NCI-H2107 treated with DMSO at 0.1 percent for 48 hours (cell line): Measurements from ENCODE around the gene RANBP17.
A peak's percentile ranks its signal among the peaks of the same experiment; 100 is the strongest.
"Not testable (repeated sequence)": the region's sequence is repeated elsewhere in the genome, so short reads cannot be mapped to it uniquely, and the experiment has no call there.

Source experiments
- DNase-seq: peaks from one replicate; lab custom pipeline; 2025; ENCODE audit not compliant: unreplicated experiment; lab: John Stamatoyannopoulos, UW

The RANBP17 gene

DNA sequence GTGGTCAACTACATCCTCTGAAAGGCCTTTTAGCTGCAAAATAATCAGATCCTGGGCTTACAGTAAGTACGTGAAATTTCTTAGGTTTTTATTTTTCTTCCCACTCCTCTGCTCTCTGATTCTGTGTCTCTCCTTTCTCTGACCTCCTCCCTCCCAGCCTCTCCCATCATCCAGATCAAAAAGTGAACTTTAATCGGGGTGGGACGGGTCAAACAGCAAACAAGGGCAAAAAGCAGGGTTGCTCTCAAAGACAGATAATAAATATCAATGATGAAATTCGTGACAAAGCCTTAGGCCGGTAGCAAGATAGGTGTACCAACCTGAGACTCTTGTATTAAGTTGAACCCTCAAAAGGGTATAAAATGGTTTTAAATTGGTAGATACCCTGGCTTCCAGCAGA lies 76.1 kb downstream of the RANBP17 start:
- no peak for DNase-seq

DNA sequence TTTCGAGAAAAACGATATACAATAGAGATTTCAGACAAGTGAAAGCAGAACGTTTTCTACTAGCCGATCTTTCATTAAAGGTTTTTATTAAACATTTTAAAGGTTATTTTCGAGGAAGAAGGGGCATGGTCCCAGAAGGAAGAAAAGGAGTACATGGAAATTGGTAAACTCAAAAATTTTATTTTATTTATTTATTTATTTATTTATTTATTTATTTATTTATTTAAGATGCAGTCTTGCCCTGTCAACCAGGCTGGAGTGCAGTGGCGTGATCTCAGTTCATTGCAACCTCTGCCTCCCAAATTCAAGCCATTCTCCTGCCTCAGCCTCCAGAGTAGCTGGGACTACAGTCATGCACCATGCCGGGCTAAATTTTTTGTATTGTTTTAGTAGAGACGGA lies 77.4 kb downstream of the RANBP17 start:
- no peak for DNase-seq

DNA sequence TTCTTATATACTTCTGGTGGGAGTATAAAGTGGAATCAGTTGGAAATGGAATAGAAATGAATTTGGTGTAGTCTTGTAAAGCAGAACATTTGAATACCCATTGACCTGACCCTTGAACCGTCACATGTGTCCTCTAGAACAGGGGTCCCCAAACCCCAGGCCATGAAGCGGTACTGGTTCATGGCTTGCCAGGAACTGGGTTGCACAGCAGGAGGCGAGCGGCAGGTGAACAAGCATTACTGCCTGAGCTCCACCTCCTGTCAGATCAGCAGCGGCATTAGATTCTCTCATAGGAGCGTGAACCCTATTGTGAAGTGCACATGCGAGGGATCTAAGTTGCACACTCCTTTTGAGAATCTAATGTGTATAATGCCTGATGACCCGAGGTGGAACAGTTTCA lies 80.0 kb downstream of the RANBP17 start:
- DNase-seq: no peak

DNA sequence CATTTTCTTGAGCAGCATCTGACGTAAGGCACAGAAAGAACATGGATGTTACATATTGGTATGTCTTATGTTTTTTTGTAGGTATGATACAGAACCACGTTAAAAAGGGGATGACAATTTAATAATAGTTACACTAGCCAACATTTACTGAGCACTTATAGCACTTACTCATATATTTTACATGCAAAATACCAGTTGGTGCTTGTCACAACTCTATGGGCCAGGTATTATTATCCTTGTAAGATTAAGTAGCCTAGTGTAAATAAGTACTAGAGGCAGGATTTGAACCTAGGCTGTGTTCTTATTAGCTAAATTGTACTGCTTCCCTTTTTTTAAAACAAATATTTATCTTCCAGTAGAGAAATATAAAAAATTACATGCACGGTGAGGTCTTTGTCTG lies 83.5 kb downstream of the RANBP17 start:
- no peak for DNase-seq

DNA sequence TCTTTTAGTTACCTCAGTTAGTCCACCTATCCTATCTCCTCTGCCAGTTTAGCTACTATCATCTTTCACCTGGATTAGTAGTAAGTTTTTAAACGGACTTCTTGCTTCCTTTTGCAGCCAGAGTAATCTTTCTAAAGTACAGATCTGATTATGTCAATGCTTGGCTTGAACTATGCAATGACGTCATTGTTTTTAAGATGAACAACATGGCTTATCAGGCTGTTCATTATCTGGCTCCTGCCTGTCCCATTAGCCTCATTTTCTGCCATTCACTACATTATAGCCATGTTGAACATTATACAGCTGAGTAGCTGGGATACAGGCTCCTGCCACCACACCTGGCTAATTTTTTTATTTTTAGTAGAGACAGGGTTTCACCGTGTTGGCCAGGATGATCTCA lies 98.7 kb downstream of the RANBP17 start:
- DNase-seq: no peak

DNA sequence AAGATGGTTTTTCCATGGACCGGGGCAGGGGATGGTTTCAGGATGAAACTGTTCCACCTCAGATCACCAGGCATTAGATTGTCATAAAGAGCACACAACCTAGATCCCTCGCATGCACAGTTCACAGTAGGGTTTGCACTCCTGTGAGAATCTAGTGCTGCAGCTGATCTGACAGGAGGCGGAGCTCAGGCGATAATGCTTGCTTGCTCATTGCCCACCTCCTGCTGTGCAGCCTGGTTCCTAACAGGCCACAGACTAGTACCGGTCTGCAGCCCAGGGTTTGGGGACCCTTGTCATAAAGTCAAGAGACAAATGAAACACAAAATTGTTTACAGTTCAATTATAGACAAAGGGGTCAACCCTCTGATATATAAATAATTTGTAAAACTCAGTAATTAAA lies 101.7 kb downstream of the RANBP17 start:
- no peak for DNase-seq

DNA sequence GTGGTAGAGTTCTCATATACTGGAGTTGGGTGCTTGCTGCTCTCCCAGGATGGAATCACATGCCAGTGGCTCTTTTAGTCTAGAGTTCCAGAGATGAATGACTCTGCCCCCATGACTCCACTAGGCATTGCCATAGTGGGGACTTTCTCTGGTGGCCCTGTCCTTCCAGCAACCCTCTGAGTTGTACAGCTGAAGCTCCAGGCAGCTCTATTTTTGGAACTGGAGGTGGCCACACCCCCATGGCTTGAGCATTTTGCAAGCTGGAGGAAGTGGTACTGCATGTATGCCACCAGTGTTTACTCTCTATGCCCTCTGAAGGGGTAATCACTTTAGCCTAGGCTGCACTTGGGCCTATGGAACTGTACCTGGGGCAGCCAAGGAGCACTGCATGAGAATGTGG lies 112.6 kb downstream of the RANBP17 start:
- no peak for DNase-seq

DNA sequence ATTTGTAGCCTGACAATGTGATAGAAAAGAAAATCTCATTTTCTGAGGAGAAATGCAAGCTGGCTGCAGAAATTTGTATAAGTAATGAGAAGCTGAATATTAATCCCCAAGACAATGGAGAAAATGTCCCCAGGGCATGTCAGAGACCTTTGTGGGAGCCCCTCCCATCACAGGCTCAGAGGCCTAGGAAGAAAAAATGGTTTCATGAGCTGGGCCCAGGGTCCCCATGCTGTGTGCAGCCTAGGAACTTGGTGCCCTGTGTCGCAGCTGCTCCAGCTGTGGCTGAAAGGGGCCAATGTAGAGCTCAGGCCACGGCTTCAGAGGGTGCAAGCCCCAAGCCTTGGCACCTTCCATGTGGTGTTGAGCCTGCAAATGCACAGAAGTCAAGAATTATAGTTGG lies 118.4 kb downstream of the RANBP17 start:
- not testable (repeated sequence) for DNase-seq

DNA sequence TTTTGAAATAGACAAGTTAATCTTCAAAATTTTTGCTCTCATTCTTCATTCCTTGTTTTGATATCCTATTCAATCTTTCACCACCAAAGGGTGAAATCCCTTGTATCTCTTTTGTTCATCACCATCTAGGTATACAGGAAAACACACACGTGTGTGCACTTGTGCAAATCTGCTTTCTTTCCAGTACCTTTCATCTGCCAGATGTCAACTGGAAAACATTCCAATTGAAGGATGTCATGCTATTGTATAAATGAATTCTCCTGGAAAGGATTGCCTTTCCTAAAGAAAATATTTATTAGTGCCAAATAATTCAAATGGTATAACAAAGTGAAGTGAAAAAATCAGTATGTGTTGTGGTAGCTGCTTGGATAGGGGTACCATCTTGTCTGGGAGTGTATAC lies 123.7 kb downstream of the RANBP17 start:
- DNase-seq: no peak

DNA sequence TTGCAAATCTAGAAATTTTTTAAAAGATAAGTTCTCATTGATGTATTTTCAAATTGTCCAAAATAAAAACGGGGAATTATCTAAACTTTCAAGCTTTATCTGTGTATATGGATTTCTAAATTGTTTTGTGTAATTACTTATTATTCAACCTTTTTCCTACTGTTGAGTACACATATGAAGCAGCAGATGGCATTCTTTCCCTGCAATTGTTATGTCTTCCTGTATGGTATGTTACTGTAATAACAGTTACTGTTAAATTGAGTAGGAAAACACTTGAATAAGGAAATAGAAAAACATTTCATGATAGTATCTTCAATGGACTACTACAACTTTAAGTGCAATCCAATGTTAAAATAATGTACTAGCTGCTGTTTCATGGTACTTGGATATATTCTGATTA lies 124.8 kb downstream of the RANBP17 start:
- DNase-seq: peak; percentile 0

DNA sequence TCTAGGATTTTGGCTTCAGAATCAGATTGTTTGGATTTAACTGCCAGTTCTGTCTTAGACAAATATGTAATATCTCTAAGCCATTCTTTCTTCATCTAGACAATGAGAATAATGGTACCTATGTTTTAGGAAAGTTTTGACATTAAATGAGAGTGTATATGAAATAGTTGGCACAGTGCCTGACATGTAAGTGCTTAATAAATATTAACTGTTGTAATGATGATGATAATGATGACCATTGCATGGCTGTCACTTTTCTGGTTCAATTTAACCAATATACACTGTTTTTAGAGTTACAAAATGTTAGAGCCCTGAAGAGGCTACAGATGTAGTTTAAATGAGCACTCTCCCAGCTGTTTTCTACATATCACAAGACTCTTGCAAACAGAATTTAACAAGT lies 131.7 kb downstream of the RANBP17 start:
- DNase-seq: no peak

DNA sequence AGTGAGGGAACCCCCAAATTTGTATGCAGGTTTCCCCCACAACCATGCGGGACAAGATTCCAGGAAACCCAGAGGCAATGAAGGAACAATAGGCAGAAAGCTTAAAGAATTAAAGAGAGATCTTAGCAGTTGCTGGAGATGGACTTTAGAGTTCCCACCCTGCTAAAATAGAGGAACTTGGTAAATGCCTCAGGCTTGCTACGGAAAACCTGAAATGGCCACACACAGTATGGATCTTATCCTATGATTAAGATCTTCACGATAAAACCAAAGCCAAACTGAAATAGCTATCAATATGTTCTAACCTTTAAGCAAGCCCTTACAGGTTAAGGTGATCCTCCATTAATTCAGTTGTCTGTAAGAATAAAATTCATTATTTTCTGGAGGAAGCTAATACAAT lies 148.3 kb downstream of the RANBP17 start:
- DNase-seq: no peak

DNA sequence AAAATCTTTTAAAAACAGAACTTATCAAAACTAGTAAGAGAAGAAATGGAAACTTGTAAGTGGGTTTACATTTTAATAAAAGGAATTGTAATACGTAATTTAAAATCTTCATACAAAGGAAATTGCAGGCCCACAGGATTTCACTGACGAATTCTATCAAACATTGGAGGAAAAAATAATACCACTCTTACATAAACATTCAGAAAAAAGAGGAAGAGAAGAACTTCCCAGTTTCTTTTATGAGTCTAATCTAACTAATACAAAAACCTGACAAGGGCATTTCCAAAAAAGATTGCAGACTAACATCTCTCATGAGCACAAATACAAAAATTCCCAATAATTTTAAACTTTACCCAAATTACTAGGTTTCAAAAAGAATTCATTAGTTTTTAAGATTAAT lies 149.0 kb downstream of the RANBP17 start:
- no peak for DNase-seq

DNA sequence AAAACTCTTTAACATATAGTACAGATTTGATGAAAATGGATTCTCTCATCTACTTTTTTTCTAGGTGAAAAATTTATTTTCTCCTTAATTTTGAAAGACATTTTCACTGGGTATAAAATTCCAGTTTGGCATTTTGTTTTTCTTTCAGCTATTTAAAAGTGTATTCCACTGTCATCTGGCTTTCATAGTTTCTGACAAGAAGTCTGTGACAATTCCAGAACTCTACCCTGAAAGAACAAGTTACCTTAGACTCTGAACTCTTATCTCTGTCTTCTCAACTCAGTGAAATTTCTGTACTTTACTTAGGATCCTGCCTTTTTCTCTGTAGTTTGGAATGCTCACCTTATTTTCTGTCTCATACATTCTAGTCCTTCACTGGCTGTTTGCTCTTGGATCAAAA lies 161.7 kb downstream of the RANBP17 start:
- DNase-seq: no peak

DNA sequence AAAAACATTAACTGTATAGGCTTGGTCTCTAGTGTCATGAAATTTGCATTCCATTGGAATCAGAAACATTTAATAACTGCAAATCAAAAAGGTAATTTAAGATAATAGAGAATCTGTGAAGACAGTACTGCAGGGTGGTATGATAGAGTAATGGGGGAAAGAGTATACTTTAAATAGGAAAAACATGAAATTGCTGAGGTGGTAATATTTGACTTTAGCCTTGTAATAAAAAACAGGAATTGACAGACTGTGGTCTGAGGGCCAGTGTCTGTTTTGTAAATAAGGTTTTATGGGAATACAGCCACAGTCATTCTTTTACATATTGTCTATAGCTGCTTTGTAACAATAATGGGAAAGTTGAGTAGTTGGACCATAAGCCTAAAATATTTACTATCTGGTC lies 162.3 kb downstream of the RANBP17 start:
- DNase-seq: no peak

DNA sequence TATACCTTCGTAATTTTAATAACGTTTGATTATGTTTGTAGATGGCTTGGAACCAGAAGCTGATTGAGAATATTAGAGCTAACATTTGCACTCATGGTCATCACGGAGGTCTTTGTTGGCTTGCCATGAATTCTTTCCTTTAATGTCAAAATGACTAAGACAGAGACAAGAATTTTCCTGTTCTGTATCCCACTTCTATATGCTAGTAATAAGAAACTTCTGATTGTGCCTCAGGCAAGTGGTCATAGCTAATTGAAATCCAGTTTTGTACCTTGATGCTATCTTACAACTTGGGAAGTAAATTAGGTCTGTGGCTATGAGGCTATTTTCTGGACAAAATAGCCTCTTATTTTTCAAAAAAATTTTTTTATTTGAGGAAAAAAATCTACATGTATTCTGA lies 167.6 kb downstream of the RANBP17 start:
- DNase-seq: no peak

DNA sequence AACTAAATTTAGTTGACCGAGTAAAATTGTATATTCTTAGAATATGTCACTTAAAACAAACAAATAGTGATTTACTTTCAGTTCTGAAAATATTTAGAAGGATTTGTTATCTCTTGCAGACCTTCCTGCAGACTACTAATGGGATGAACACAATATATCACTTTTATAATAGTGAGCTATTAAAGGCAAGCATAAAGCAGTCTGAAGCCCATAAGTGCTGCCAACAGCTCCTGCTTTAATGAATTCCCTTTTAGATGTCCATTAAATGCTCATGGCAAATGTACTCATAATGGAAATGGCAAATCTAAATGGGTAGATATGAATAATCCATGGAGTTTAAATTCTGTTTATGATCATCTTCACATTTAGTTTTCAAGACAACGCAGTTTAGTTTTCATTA lies 170.2 kb downstream of the RANBP17 start:
- DNase-seq: no peak

DNA sequence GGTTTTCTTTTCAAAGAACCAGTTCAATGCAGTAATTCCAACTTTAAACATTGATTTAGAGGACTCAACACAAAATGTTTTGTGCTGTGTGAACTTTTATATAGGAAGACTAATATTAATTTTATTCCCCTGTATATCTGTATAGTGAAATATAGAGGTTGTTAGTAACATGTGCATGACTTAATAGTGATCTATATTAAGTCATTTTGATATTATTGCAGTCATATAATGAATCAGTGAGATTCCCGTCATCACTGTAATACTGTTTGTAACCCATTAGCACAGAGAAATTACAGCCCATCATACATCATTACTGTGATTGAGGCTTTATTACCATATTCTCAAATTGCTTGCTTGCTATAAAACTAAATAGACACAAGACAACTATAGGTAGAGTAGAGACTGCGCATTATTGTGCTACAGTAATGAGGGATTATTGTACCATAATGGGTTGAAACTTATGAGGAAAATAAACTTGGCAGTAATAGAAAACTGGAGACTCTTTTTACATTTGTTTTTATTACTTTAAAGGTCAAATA lies 170.7 kb downstream of the RANBP17 start:
- no peak for DNase-seq

DNA sequence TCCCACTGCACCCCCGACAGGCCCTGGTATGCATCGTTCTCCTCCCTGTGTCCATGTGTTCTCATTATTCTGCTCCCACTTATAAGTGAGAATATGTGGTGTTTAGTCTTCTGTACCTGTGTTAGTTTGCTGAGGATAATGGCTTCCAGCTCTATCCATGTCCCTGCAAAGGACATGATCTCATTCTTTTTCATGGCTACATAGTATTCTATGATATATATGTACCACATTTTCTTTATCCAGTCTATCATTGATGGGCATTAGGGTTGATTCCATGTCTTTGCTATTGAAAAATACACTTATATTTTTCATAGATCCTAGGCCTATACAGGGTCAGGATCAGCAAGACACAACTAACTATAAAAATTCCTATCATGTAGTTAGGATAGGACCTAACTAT lies 180.1 kb downstream of the RANBP17 start:
- not testable (repeated sequence) for DNase-seq

DNA sequence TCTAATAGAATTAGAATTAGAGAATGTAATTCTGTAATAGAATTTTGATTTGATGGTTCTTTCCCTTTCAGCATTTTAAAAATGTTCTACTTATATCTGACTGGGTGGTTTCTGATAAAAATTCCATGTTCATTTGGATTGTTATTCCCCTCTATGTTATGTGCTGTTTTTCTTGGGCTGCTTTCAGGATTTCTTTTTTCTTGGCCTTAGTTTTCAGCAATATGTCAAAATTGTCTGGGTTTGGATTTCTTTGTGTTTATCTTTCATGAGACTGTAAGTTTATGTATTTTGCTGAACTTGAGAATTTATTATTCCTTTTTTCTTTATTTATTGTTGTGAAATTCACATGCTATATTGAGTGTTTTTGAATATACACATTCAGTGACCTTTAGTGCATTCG lies 189.1 kb downstream of the RANBP17 start:
- DNase-seq: no peak

DNA sequence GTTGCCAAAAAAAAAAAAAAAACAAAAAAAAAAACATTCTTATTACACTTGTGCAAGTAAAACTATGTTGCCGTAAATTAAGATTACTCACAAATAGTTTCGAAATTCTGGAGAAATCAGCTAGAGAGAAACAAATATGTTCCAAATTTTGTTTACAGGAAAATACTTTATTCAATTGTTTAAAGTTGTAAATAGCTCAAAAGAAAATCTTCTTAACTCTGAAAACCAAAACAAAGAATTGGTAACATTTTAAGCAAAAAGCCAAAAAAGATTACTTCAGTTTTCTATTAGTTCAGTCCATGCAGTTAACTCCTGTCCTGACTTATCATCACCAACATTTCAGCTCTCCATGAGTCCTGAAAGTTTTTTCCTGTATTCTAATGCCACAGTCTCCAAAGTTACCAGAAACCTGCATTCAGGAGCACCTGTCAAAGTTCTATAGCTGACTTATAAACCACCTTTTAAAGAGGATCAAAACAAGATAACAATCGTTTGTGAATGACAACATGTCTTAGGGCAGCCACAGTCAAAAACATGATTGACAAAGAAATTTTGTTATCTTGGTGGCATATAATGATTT lies 194.1 kb downstream of the RANBP17 start:
- no peak for DNase-seq

DNA sequence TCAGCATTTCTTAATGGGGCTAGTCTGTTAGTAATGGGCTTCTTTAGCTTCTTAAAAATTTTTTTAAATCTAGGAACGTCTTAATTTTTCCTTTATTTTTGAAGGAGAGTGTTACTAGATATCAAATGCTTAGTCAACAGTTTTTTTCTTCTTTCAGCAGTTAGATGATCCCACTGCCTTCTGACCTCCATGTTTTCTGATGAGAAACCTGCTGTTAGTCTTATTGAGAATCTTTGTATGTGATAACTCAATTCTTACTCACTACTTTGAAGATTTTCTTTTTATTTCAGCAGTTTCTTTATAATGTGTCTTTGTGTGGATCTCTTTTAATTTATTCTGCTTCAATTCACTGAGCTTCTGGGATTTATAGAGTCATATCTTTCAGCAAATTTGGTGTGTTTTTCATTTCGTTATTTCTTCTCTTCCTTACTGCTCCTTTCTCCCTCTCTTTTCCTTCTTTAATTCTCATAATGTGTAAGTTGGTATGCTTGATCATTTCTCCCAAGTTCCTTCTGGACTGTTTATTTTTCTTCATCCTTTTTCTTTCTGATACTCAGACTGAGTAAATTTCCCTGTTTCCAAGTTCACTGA lies 205.8 kb downstream of the RANBP17 start:
- no peak for DNase-seq

DNA sequence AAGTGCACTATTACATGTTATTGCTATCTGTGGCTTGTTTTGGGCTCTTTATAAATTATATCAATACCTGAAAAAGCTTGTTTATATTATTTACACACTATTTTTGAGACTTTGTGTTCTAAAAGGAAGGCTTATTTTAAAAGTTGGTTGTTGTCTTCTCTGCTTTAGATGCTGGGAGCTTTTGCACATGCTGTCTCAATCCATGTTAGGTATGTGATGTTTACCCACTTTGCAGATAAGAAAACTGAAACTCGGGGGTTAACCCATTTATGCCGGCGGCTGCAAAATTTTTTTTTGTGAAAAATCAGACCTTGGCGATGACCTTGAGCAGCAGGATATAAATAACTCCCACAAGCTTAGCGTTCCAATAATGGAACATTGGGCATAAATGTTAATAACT lies 212.9 kb downstream of the RANBP17 start:
- DNase-seq: no peak
